ENCODE measurements around the gene RBPJL.

RBPJL gene

DNA sequence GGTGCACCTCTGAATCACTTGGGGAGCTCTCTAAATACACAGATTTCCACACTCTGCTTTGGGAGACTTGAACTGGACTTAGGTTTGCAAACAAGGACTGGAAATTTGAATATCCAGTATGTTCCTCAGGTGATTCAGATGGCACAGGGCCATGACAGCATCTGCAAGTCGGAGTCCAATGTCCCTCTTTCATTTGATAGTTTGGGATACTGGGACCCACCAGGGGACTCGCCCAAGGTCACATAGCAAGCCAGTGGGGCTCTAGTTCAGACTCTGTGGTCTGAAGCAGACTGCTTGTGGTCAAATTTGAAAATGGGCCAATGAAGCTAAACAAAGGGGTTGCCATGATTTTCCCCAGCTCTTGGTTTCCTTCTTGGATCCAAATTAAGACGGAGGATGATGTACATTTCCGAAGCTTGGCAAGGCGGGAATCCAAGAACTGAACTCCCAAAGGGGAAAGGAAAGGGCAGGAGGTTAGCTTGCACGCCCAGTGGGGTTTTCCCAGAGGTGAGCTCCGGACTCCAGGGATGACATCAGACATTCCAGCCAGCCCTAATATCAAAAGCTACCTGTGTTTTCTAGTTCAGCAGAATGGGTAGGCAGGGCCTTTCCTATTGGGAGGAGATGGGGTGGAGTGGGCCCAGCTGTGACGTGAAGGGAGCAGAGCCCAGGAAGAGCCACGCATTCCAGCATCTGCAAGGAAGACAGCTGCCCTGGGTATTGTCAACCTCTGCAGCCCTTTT lies 52.9 kb downstream of the RBPJL start:
- peak overlapping the region; percentile 83 for H3K27ac ChIP-seq
- TF ChIP-seq, protein P1, sequence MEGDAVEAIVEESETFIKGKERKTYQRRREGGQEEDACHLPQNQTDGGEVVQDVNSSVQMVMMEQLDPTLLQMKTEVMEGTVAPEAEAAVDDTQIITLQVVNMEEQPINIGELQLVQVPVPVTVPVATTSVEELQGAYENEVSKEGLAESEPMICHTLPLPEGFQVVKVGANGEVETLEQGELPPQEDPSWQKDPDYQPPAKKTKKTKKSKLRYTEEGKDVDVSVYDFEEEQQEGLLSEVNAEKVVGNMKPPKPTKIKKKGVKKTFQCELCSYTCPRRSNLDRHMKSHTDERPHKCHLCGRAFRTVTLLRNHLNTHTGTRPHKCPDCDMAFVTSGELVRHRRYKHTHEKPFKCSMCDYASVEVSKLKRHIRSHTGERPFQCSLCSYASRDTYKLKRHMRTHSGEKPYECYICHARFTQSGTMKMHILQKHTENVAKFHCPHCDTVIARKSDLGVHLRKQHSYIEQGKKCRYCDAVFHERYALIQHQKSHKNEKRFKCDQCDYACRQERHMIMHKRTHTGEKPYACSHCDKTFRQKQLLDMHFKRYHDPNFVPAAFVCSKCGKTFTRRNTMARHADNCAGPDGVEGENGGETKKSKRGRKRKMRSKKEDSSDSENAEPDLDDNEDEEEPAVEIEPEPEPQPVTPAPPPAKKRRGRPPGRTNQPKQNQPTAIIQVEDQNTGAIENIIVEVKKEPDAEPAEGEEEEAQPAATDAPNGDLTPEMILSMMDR (conservative IDR thresholded peaks at IDR 0.05; ENCODE audit: low read depth) = no peak
- ChIA-PET CTCF (interaction anchor here (0.7 to 8.5 kb wide), 8 partner anchors 11 to 699 kb away, joined by 3 to 65 read pairs (median 4); no protein-coding TSS in a partner anchor), POLR2A (ENCODE audit: low non-redundant PET) (interaction anchor here (0.8 to 1.0 kb wide), 2 partner anchors 12 to 22 kb away, joined by 3 to 4 read pairs; no protein-coding TSS in a partner anchor)
- DNase-seq (ENCODE audit: low spot score) = peak; percentile 96

DNA sequence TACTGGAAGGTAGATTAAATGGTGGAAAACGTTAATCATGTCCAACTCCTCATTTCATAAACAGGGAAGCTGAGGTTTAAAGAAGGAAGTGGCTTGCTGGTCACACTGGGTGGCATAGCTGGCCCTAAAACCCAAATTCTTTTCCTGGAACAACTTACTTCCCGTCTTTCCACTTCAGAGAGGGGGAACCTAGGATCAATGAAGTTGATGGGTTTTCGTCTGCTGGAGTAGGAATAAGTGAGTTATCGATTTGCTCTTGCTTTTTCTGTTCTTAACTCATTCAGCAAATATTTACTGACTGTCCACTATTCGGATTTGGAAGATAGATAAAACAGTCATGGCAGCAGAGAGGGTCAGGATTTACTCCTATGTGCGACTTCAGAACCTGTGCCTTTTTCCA lies 55.2 kb downstream of the RBPJL start:
- CTCF ChIA-PET = interaction anchor here (0.6 to 8.5 kb wide), 8 partner anchors 9 to 91 kb away, joined by 3 to 65 read pairs (median 6); no protein-coding TSS in a partner anchor
- TF ChIP-seq, protein P1 (conservative IDR thresholded peaks at IDR 0.05; ENCODE audit: low read depth) = no peak

DNA sequence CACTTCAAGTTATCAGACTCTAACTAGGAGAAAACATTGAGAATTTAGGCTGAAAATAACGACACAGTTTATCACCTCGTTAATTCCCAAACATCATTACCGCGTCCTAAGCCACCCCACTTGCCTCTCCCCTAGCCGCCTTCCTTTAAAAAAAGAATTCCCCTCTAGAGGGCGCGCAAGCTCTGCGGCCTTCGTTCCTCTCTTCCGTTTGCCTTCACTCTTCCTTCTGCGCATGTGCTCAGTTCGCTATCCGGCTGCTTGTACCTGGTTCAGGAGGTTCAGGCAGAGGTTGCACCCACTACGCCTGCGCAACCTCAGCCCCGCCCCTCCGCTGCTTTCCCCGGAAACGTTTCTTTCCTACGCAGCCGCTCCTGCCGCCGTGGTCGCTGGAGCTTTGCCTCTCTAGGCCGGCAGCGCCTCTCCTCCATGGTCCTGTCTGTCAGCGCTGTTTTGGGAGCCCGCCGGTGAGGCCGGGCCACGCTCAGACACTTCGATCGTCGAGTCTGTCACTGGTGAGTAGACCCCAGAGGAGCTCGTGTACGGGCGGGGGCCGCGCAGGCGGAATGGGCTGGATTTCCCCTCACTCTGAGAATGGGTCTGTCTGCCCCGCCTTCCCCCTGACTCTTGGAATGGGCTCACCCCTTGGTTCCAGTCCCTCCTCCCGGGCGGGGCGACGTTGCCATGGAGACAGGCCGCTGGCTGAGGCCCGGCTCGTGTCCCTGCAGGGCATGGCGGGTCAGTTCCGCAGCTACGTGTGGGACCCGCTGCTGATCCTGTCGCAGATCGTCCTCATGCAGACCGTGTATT lies 56.4 kb downstream of the RBPJL start, which contains the start of gene SYS1:
SYS1 (plus strand) TSS at position 353 of the 807 bp plus-strand sequence; CDS start at position 729, 376 bp downstream.
- ChIA-PET POLR2A (ENCODE audit: low non-redundant PET) (interaction anchor here (0.5 to 2.2 kb wide), 11 partner anchors 14 to 74 kb away, joined by 3 to 14 read pairs (median 4); no protein-coding TSS in a partner anchor), CTCF (interaction anchor here (0.6 to 8.5 kb wide), 35 partner anchors 10 to 743 kb away, joined by 3 to 65 read pairs (median 4); partner anchors contain the start of genes DBNDD2, MATN4 and SDC4)
- DNase-seq (ENCODE audit: low spot score) = peak; percentile 100
- H3K27ac ChIP-seq = peak within 1 kb of the TSS; percentile 90
- TF ChIP-seq, protein P1 (conservative IDR thresholded peaks at IDR 0.05; ENCODE audit: low read depth) = peak; percentile 100

More for the DNA sequence above, 55.2 kb downstream of the RBPJL start:
- DNase-seq (ENCODE audit: low spot score) = no peak
- H3K27ac ChIP-seq = peak overlapping the region; percentile 37
- POLR2A ChIA-PET (ENCODE audit: low non-redundant PET) = interaction anchor here (0.6 to 2.2 kb wide), 3 partner anchors 15 to 39 kb away, joined by 4 to 14 read pairs (median 9); no protein-coding TSS in a partner anchor

DNA sequence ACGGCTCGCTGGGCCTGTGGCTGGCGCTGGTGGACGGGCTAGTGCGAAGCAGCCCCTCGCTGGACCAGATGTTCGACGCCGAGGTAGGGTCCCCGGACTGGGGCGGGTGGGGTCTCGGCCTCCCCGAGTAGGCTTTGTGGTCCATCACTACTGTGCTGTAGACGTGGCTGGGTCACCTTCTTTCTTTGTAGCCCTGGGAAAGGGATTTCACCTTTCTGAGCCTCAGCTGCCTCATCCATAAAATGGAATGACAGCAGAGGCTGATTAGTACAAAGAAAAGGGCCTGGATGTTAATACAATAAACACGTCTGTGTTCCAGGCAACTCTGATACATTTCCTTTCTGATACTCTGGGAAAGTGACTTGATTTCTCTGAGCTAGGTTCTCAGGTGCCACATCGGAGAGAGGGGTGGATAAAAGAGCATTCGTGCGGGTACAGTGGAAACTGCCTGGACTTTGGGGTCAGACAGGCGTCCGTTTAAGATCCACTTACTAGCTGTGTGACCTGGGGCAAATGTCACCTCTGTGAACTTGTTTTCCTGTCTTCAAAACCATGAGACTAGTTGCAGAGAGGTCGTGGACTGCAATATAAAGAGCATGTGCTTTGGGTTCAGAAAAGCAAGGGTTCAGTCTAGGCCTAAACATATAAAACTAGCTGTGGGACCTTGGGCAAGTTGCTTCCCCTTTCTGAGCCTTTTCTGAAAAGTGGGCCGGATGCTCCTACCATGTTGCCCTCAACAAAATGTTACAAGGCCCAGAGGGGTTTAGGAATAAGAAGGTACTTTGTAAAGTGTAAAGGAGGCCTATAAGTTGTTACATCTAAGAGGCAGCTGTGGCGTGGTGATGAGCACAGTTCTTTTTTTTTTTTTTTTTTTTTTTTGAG lies 57.2 kb downstream of the RBPJL start:
- H3K27ac ChIP-seq = peak overlapping the region; percentile 90
- DNase-seq (ENCODE audit: low spot score) = no peak

DNA sequence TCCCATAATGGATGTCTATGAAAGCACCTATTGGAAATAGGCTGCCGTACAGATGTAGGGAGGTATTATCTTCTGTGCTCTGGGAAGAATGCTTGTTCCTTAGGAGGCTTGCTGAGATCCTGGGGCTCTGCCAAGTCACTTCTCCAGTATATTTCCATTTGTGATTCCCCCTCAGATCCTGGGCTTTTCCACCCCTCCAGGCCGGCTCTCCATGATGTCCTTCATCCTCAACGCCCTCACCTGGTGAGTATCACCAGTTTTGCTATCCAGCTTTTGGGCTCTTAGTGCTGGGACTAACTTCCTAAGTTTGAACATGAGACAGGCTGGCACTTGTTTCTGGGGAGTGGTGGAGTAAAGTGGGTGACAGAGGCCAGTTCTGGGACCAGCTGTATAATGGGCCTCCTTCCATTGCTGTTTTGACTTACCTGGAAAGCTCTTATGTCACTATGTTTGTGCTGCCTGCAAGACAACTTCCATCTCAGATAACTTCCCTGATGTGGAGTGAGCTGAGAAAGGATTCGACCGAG lies 58.9 kb downstream of the RBPJL start:
- TF ChIP-seq, protein P1 (conservative IDR thresholded peaks at IDR 0.05; ENCODE audit: low read depth) = no peak
- no peak overlapping the region for H3K27ac ChIP-seq
- no peak for DNase-seq (ENCODE audit: low spot score)
- ChIA-PET CTCF (interaction anchor here (0.6 to 1.9 kb wide), 8 partner anchors 8 to 406 kb away, joined by 3 to 9 read pairs (median 4); no protein-coding TSS in a partner anchor), POLR2A (ENCODE audit: low non-redundant PET) (no interaction called here)

More for the DNA sequence above, 57.2 kb downstream of the RBPJL start:
- POLR2A ChIA-PET (ENCODE audit: low non-redundant PET) = interaction anchor here (0.6 to 2.2 kb wide), 7 partner anchors 15 to 324 kb away, joined by 3 to 14 read pairs (median 6); no protein-coding TSS in a partner anchor
- TF ChIP-seq, protein P1 (conservative IDR thresholded peaks at IDR 0.05; ENCODE audit: low read depth) = no peak
- CTCF ChIA-PET = interaction anchor here (0.6 to 8.5 kb wide), 22 partner anchors 9 to 742 kb away, joined by 3 to 65 read pairs (median 8); partner anchors contain the start of genes DBNDD2, MATN4 and SDC4

Data from RWPE1 (cell line).